Effector CD8-positive, alpha-beta T cell (primary cell): ENCODE data around the gene BCAN.
"Not testable (repeated sequence)": the region's sequence is repeated elsewhere in the genome, so short reads cannot be mapped to it uniquely, and the experiment has no call there.

Source experiments
- DNase-seq: peaks from one replicate; lab custom pipeline; 2025; lab: John Stamatoyannopoulos, UW

Gene BCAN

GRCh38 chr1:156618853-156619581 lies 22.9 kb upstream of the BCAN start, which contains the start of gene HAPLN2:
HAPLN2 (plus strand) TSS chr1:156619415; CDS start chr1:156623491, 4,076 bp downstream.
- DNase-seq = no peak

DNA sequence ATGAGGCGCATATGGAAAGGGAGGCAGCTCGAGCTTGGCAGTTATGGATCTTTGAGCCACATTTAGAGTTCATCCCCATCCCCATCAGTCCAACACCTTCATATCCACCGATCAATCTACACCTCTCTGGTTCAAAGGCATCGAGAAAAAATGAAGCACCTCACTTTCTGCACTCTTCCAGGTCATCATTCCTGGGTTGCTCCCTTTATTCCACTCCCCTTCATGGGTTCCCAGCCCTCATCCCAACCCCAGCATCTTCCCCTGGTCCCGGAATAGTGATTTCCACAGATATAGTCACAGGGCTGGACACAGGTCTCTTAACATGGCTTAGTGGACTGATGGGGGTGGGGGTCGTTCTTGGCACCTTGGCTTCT lies 22.3 kb upstream of the BCAN start:
- DNase-seq = no peak

GRCh38 chr1:156622581-156623297 lies 19.2 kb upstream of the BCAN start:
- no peak for DNase-seq

- DNase-seq = no peak
Measured at GRCh38 chr1:156623946-156624813, 17.7 kb upstream of the BCAN start.

GRCh38 chr1:156624814-156625435 lies 17.0 kb upstream of the BCAN start:
- no peak for DNase-seq

DNA sequence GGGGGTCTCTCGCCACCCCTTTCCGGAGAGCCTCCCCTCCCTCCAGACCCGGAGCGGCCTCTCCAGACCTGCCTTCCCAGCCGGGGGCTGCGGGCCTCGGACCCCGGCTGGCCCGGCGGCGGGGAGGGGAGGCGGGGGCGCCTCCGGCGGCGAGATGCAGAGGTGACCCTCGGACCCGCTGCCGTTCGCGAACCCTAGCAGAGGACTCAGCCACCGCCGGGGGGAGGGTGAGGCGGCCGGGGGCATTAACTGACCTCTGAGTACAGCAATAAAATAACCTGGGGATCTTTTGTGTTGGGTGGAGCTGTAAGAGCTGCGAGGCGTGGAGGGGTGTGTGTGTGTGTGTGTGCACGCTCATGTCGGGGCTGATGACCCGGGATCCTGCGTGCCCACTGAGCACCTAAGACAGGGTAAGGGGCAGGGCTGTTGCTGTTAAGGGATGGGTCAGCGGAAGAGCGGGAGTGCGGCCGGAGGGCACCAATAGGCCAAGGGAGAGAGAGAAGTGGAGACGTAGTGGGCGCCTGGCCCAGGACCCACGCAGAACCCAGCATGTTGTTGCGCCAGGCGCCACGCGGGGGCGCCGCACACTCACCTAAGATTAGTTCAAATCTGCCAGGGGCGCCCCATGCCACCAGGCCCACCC lies 16.4 kb upstream of the BCAN start:
- peak; percentile 67 for DNase-seq

DNA sequence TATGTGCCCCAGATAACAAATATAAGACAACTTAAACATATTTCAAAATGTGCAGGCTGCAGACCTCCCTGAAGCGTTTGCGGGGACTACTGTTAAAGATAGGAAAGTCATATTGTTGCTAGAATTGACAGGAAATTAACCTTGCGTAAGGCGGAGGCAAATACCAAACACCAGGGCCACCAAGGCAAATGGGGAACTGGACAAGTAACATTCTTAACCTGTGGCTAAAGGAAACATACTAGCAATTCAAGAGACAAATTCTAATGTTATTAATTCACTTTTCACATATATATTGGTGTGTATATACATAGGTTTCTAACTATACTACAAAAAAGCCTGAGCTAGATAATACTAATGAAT lies 15.9 kb upstream of the BCAN start:
- DNase-seq = no peak

DNA sequence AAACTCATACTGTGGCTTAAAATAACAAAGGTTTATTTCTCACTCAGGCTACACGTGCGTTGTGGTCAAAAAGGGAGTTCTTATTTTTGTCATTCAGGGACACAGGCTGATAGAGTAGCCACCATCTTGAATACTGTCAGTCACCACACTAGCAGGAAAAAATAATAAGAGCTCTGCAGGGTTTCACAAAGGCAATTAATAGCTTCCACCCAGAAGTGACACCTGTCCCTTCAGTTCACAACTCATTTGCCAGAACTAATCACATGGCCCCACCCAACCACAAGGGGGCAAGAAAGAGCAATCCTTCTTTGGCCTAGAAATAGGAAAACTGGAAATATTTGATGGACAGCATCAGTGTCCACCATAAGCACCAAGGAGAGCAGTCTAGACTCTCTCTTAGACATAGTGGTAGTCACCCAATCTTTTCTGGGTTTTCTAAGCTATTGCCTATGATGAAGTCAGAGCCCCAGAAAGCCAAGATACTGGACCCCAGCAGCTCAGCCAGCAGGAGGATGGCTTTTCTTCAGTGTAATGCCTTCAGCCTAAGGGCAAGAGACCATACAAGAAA lies 14.5 kb upstream of the BCAN start:
- peak; percentile 15 for DNase-seq

DNA sequence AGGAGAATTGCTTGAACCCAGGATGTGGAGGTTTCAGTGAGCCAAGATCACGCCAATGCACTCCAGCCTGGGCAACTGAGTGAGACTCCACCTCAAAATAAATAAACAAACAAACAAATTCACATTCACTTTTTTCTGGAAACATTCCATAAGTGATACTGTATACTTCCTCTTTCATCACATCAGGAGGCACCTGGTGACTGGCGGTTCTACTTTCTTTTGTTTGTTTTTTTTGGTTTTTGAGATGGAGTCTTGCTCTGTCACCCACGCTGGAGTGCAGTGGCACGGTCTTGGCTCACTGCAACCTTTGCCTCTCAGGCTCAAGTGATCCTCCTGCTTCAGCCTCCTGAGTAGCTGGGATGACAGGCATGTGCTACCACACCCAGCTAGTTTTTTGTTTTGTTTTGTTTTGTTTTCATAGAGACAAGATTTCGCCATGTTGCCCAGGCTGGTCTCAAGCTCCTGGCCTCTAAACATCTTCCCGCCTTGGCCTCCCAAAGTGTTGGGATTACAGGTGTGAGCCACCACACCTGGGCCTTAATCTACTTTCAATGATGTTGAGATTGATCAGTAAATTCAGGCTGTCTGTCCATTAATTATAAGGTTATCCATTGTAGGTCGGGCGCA lies 12.0 kb upstream of the BCAN start:
- no peak for DNase-seq

DNA sequence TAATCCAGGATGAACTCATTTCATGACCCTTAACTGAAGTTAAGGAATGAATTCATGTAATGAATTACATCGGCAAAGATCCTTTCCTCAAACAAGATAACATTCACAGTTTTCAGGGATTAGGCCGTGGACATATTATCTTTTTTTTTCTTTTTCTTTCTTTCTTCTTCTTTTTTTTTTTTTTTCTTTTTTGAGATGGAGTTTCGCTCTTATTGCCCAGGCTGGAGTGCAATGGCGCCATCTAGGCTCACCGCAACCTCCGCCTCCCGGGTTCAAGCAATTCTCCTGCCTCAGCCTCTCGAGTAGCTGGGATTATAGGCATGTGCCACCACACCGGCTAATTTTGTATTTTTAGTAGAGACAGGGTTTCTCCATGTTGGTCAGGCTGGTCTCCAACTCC lies 10.8 kb upstream of the BCAN start:
- not testable (repeated sequence) for DNase-seq

DNA sequence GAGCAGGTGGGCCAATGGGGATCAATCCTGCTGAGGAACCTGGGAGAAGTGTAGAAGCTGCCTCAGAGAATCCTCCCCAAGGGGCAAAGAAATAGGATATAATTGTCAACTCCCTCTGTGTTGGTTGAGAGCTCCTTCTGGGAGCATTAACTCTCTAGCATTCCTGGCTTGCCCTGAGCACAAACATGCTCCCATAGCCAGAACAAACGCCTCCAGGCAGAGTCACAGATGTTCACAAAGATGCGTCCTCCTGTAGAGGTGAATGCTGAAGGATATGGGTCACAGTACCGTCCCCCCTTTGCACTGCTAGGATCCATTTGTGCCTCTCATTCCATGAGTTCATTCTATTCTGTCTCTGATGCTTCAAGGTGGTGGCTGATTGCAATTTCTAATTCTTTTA lies 9.6 kb upstream of the BCAN start:
- no peak for DNase-seq

- no peak for DNase-seq
Measured at GRCh38 chr1:156638189-156638985, 3.5 kb upstream of the BCAN start.

DNA sequence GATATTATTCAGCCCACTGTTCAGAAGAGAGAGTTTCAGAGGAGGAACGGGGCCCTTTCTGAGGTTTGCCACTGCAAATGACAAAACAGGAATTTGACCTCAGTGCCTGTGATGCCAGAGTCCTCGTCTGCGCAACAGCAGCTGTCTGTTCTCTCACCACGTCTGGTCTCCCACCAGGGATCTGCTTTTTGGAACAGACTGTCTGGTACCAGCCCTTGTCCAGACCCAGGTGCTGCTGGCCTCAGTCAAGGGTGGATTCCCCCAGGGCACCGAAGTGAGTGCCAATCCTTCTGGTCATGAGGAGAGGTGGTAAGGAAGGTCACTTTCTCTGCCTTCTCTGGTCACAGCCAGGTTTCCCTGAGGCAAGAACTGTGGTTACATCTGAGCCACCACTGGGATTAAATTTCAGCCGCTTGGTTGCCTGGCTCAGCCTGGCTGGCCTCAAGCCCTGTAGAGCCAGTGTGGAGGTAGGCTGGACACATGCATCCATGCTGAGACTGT lies 2.3 kb upstream of the BCAN start:
- no peak for DNase-seq

GRCh38 chr1:156640842-156641706 lies 843 bp upstream of the BCAN start:
- DNase-seq = no peak

- no peak for DNase-seq
Measured at GRCh38 chr1:156642265-156643048, 540 bp downstream of the BCAN start.

DNA sequence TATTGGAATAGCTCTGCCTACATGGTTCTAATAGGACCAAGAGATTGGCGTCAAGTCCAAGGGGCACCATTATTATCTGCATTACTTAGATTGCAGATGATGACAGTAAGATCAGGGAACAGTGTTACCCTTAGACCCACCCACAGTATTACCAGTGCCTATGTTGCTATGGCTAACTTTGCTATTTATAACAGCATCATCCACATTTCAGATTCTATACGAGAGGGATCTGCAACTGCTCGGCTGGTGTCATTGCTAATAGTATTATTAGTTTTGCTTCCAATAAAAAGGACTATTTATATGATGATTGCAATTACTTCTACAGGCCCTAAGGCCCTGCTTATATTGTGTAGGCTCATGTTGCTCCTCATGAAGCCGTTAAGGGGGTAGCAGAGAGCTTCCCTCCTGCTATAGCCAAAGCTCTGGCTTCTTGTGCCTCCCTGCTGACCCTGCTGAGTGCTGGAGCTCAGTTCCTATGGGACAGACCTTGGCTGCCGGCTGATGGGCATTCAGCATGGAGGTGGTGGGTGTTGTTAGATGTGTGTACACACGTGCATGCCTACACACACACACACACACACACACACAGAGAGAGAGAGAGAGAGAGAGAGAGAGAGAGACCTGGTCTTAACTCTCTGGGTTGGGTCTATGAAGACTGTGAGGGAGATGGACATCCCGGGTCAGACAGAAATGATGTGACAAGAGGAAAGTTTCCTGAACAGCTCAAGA lies 1.3 kb downstream of the BCAN start:
- no peak for DNase-seq

- DNase-seq = no peak
Measured at GRCh38 chr1:156643778-156644092, 1.8 kb downstream of the BCAN start.

DNA sequence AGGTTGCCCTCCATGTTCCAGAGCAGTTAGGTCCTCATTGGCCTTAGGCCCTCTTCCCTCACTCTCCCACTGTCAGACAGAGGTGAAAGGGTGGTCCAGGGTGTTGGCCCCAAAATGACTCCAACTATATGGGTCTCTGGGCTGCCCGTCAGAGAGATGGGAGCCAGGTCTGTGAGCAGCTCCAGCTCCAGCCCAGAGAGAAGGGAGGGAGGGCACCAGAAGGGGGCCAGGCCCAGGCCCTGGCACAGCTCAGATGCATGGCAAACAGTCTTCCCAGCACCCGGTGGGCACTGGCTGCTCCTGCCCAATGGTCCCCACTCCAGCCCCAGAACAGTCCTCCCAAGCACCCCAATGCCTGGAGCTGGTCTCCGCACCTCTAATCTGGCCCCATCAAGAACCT lies 2.2 kb downstream of the BCAN start:
- DNase-seq = no peak
